Ecto neural progenitor cell (in vitro differentiated cells): Measurements from ENCODE around the gene CYCS.
"Not testable (repeated sequence)": the region's sequence is repeated elsewhere in the genome, so short reads cannot be mapped to it uniquely, and the experiment has no call there.

ENCODE experiments used
- DNase-seq: peaks from one replicate; pipeline ENCODE4 v3.0.0-alpha.2; 2018; ENCODE audit warnings: low spot score

CYCS gene

DNA sequence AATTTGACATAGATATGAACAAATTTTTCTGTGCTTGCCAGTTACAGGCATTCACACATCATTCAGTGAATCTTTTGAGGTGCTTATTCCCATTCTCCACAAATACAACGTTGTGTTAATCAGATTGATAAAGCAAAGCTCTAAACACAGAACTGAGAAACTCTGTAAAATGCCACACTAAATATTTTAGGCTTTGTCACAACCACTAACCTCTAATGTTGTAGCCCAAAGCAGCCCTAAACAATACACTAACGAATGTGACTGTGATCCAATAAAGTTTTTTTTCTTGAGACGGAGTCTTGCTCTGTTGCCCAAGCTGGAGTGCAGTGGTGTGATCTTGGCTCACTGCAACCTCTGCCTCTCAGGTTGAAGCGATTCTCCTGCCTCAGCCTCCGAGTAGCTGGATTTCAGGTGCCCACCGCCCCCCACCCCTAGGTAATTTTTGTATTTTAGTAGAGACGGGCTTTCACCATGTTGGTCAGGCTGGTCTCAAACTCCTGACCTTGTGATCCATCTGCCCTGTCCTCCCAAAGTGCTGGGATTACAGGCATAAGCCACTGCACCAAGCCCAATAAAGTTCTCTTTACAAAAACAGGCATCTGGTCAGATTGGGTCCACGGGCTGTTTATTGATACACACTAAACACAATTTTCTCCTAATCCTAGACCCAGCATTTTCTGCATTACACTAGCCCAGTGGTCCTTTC is 6.9 kb downstream of the CYCS start:
- DNase-seq: peak; percentile 6

DNA sequence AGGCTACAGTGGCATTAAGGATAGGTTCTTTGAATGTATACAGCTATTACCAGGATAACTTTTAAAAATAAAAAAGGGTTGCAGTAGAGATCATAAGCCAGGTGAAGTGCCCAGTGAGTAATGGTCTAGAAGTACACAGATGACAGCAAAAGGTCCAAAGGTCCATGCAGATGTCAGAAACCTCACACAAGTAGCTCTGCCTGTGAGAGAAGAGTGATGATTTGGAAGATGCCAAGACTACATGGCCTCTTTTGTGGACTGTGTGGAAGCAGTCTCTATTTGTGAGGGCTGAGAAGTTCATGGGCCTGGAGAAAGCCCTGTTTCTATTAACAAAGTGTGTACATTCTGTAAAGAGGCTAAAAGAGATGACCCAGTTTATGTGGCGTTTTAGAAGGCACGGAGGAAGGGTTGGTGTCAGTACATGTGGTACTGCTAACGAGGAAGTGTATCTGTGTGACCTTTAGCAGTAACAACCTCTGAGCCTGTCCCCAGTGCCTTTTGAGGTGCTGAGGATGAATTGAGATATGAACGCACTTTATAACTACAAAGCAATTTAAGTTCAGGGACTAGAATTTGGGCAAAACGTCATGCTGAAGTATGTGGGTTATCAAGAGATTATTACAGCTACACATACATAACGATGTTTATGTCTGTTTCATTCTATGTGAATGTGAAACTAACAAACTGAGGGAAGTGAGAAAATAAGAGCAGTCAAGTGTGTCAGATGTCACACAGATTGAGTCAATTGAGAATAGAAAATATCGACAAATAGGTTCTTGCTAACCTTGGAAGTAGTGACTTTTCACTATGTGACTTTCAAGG is 7.6 kb downstream of the CYCS start:
- DNase-seq: peak; percentile 13

DNA sequence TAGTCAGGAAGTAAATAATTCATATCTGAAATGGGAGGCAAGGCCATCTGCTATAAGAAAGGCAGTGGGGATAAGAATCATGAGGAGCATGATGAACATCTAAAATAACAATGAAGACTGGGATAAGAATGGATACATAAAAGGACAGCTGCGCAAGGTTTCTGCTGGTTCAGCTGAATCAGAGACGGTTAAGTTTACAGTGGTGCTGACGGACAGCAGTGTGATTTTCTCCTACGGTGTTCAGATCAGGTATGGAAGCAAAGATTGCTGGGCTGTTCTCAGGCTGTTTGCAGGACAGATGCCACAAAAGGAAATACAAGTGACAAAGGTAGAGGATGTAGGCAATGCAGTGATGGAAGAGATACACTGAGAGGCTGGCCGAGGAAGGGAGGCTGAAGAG is 8.4 kb downstream of the CYCS start:
- peak; percentile 12 for DNase-seq

DNA sequence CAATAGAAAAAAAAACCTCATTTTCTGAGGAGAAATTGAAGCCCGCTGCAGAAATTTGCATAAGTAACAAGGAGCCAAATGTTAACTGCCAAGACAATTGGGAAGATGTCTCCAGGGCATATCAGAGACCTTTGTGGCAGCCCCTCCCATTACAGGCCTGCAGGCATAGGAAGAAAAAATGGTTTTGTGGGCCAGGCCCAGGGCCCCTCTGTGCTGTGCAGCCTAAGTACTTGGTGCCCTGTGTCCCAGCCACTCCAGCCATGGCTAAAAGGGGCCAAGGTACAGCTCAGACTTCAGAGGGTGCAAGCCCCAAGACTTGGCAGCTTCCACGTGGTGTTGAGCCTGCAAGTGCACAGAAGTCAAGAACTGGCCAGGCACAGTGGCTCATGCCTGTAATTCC is 14.5 kb downstream of the CYCS start:
- DNase-seq: not testable (repeated sequence)

DNA sequence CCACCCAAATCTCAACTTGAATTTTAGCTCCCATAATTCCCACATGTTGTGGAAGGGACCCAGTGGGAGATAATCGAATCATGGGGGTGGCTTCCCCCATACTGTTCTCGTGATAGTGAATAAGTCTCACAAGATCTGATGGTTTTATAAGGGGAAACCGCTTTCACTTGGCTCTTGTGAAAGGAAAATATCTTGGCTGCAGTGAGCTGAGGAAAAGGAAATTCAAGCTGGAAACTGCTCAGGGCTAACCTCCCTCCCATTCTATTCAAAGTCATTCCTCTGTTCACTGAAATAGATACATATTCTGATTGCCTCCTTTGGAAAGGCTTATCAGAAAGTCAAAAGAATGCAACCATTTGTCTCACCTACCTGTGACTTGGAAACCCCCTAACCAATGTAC is 15.8 kb downstream of the CYCS start:
- DNase-seq: no peak

DNA sequence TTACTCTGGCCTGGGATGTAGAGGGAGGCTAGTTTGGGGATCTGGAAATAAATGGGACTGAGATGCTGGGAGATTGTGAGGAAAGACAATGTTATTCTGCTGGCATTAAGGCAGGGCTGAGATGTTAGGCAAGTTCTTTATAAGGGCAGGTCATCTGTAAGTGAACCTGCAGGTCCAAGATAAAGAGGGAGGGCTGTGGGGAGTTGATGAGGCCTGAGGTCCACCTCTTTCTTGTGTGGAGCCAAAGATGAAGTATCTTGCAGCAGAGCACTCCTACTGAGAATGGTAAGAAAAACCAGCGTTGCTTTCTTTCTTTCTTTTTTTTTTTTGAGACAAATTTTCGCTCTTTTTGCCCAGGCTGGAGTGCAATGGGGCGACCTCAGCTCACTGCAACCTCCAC is 19.1 kb downstream of the CYCS start:
- no peak for DNase-seq

DNA sequence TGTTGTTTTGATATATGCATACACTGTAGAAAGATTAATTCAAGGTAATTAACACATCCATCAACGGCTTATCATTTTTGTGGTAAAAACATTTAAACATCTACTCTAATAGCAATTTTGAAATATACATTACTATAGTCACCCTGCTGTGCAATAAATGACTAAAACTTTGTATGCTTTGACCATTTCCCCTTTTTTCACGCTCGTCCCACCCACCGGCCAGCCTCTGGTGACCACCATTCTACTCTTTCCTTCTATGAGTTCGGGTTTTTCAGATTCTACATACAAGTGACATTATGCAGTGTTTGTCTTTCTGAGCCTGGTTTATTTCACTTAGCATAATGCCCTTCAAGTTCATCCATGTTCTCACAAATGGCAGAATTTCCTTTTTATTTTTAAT is 21.3 kb downstream of the CYCS start:
- DNase-seq: no peak

DNA sequence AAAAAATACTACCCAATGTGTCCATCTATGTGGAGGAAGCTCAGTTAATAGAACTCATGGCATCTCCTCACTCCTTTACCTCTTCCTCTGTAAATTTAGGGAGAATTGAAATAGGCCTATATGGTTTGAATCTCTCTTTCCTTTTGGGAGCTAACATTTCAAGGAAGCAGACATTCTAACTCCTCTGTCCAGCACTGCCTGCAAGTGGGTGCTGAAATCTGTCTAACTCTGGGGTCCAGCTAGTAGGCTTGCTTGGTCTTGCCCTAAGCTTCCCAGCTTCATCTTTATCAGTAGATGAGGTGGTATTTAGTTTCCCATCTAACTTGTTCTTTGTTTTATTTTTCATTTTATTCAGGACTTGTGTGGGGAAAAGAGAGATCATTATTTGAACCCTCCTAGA is 23.2 kb downstream of the CYCS start:
- no peak for DNase-seq

DNA sequence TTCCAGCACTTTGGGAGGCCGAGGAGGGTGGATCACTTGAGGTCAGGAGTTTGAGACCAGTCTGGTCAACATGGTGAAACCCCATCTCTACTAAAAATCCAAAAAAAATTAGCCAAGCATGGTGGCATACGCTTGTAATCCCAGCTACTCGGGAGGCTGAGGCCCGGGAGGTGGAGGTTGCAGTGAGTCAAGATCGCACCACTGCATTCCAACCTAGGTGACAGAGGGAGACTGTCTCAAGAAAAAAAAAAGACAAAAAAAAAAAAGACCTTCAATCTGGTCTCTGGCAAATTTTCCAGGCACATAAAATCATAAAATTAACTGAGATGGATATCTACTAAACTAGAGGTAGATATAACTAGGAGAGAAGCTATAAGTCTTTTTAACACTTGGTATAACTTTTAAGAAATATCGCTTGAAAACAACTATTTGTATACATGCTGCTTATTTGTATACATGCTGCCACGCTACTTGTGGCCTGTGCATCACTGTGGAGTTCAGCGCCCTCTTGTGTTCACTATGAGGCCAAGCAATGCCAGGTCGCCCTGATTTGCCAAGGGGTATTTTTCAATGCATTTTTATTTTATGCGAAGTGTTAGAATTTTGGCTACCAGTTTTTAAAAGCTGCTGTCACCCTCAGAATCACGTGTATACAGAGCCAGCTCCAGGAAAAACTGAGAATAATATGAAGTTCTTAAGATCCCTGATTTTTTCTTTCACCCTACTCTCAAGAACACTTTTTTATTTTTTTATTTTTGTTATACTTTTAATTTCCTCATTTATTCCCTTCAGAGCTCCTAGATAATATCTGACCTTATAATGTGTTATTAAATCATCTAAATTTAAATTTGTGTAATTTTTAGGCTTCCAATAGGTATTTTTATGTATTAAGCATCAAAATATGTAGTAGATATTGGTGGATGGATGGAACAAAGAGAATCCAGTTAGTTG is 26.7 kb downstream of the CYCS start:
- DNase-seq: peak; percentile 58

DNA sequence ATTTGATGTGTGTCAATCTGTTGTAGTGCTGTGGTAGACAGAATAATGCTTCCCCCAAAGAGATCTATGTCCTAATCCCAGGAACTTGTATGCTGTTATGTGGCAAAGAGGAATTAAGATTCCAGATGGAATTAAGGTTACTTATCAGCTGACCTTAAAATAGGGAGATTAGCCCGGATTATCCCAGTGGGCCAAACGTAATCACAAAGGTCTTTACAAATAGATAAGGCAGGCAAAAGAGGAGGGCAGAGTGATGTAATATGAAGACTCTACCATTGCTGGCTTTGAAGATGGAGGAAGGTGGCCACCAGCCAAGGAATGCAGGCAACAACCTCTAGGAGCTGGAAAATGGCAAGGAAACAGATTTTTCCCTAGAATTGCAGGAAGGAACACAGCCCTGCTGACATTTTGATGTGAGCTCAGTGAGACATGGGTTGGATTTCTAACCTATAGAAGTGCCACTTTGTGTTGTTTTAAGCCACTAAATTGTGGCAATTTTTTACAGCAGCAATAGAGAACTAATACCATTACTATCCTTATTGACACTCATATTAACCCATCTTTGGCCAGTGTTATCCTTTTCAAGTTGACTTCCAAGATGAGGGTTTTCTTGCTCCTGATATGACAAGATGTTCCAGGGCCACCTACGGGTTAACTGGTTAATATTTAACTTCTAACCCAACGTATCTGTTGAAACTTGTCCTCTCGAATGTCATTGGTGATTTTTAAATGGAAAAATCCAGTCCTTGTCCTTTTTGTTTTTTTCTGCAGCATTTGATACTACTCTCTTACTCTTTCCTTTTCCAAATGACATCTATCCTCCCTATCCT is 29.3 kb downstream of the CYCS start:
- DNase-seq: no peak

DNA sequence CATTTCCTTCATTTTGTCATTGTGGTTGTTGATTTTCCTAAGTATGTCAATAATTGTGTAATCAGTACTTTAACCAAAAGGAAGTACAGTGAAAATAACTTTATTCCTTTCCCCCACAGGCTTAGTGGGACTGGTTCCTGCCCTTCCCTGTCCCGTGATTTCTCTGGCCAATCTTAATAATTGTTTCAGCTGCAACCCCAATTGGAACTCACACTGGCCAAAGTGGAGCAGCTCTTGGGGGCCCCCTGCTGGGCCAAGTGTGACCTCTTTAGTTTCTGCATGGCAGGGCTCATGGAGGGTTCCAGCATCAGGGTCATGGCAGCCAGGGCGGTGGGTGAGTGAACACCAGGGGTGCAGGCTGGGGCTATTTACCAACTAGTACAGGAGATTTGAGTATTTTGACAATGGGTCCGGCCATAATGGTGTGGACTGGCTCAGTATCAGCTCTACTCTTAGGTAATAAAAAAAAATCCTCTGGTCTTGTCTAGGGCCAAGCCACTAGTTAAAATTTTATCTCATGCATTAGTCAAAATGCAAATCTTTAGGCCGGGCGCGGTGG is 31.7 kb downstream of the CYCS start:
- peak; percentile 81 for DNase-seq

DNA sequence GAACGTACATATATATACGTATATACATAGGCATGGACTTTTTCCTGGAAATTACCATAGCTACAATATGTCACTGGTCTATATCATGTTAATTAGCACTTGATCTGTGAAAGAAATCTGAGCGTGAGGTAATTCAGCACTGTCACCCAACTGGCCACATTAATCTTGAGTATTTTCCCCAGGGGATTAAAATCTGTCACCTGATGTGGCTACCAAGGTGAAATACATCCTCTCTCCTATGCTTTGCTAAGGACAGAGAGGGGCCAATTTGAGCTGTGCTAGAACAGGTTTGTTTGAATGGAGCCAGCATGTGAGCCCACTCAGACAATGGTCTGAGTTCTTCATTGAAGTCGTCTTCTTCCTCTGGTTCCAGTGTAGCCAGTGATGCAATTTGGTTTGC is 33.3 kb downstream of the CYCS start:
- DNase-seq: no peak

DNA sequence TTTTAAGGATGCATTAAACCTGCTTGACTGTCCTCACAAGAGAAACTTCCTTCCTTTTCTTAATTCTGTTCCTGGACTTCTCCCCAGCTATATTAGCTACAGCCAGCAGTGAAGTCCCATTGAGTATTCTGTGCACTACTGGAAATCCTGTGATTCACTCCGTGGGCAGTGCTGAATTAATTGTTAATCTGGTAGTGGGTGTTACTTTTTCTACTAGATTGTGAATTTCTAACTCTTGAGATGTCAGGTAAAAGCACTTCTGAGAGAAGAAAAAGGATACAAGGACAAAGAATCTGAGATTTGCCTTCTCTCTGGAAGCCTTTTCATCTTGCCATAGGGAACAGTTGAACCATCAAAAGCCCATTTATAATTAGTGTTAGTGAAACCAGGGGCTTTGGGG is 33.9 kb downstream of the CYCS start:
- no peak for DNase-seq

DNA sequence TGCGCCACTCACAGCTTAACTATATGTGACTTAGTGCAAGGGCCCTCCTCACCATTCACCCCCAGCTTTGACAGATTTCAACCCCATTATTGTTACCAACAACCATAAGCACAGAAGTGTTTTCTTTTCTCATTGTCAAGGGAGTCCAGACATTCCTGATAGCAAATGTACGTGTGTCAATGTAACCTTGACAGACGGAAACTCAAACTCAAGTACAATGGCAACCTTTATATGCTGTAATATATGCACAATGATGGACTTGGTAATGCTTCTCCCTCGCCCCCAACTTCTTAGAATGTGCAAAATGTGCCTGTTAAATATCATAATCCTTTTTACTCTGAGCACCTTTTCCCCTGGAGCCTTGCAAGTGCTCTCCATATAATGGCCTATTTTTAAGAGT is 34.7 kb downstream of the CYCS start:
- no peak for DNase-seq

DNA sequence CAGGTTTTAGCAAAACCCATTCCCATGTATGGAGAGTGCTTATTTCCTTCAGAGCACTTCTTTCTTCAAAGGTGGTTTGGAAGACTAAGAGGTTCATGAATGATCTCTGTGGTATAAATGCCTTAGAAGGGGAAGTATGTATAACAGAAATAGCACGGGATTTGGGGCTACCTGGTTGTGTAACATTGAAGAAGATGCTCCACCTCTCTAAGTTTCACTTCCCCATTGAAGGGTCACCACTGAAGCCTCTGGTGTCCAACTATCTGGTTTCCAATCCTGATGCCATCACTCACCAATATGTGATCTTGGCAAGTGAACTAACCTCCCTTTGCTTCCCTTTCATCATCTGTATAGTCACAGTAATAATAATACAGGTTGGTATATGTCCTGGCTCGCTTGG is 37.2 kb downstream of the CYCS start:
- DNase-seq: no peak

DNA sequence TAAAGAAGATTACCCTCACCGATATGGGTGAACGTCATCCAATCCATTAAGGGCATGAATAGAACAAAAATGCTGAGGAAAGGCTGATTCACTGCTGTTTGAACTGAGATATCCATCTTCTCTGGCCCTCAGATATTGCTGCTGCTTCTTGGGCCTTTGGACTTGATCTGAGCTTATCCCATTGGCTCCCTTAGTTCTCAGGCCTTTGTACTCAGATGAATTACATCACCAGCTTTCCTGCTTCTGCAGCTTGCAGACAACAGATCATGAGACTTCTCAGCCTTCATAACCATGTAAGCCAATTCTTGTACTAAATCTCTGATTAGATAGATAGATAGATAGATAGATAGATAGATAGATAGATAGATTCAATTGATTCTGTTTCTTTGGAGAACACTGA is 40.2 kb downstream of the CYCS start:
- DNase-seq: no peak

DNA sequence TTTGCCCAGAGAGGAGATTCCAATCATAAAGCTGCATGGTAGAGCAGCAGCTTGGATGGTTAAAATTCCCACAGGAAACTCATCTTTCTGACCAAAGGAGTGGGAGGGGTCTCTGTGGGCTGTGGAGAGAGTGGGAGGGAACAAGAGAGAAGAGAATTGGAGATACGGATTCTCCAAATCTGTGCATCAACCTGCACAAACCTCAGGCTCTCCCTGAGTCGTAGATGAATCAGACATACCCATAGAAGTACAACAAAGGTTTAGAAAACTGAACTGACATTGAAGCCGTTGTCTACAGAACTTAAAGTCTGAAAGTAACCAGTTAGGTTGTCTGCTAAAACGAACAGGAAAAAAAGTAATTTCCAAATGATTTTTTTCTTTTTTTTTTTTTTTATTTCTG is 41.9 kb downstream of the CYCS start:
- no peak for DNase-seq

DNA sequence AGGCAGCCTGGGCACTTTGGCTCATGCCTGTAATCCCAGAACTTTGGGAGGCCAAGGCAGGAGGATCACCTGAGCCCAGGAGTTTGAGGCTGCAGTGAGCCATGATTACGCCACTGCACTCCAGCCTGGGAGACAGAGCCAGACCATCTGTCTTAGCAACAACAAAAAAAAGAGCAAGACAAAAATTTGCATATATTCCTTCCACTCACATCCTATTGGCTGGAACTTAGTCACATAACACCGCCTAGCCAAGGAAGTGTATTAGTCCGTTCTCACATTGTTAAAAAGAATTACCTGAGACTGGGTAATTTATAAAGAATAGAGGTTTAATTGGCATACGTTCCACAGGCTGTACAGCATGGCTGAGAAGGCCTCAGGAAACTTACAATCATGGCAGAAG is 43.0 kb downstream of the CYCS start:
- DNase-seq: not testable (repeated sequence)

DNA sequence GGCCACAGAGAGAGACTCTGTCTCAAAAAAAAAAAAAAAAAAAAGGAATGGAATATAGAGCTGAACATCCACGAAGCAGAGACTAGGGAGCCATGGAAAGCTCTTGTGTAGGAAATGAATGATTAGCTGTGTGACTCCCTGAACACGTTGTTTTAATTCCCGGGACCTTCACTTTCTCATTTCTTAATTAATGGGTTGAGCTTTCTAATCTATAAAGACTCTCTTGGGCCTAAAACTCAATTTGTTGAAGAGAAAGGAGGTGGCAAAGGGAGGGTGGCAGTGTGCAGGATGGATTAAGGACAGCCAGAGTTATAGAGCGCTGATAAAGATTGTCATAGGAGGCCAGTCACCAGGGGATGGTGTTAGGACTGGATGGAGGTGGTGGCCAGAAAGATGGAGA is 48.0 kb downstream of the CYCS start:
- DNase-seq: no peak

DNA sequence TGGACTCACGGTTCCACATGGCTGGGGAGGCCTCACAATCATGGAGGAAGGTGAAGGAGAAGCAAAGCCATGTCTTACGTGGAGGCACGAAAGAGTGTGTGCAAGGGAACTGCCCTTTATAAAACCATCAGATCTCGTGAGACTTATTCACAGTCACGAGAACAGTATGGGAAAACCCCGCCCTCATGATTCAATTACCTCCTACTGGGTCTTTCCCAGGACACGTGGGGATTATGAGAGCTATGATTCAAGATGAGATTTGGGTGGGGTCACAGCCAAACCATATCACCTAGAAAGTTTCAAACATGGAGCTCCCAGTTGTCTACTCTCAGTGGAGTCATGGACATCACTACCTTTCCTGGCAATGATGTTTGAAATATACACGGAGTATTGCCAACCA is 49.6 kb downstream of the CYCS start:
- DNase-seq: no peak

DNA sequence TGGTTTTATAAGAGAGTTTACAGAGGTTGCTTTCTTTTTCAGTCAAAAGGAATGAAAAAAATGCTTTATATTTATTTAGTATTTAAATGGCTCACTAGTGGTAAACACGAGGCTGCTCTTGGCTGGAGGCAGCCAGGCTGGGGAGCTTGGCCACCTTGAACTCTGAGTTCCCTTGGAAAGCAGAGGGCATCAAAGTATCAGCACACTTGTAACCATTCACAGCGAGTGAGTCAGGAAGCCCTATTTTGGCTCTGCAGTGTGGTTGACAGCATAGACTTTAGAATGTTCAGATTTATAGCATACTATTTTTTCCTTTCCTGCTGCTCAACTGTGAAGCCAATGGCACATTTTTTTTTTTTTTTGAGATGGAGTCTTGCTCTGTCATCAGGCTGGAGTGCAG is 51.6 kb downstream of the CYCS start:
- no peak for DNase-seq
